HFF-Myc (cell line): ENCODE data around the gene BRAP.
"Not testable (repeated sequence)": the region's sequence is repeated elsewhere in the genome, so short reads cannot be mapped to it uniquely, and the experiment has no call there.

ENCODE experiments used
- DNase-seq: peaks from one replicate; pipeline ENCODE4 v3.0.0-alpha.2; 2011; ENCODE audit warnings: low read depth; ENCODE audit errors: extremely low read depth
- H3K4me3 ChIP-seq: replicated peaks from 2 replicates; pipeline ENCODE4 v1.5.1; 2011; ENCODE audit warnings: low read depth, mild to moderate bottlenecking, control low read depth, low read length
- CTCF ChIP-seq: IDR thresholded peaks from 2 replicates; pipeline ENCODE4 v1.5.1; 2012; ENCODE audit warnings: mild to moderate bottlenecking, low read depth, low read length, control low read depth; ENCODE audit errors: missing control alignments

The BRAP gene

GRCh38 chr12:111672822-111673381 lies 12.9 kb downstream of the BRAP start:
- TF ChIP-seq CTCF, result no peak
- H3K4me3 ChIP-seq, result no peak overlapping the region
- DNase-seq, result no peak

GRCh38 chr12:111664961-111665865 lies 20.5 kb downstream of the BRAP start:
- DNase-seq, result no peak
- no peak for TF ChIP-seq CTCF
- H3K4me3 ChIP-seq, result no peak overlapping the region

DNA sequence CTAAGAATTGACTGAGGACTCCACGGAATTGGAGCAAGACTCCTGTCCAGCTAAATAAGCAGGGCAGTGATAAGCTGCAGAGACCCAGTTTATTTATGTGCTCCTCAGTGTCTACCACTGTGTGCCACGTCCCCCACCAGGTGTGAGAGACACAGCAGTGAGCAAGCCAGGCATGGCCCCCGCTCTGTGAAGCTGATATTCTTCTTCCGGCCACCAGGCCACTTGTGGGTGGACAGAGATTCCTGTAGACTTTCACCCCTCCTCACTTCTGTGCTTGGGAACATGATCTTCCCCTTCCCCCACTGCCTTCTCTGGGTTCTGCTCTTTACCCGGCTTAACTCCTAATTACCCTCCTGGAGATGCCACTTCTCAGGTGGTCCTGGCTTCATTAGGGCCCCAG lies 21.3 kb downstream of the BRAP start:
- no peak overlapping the region for H3K4me3 ChIP-seq
- TF ChIP-seq CTCF, result no peak
- no peak for DNase-seq

DNA sequence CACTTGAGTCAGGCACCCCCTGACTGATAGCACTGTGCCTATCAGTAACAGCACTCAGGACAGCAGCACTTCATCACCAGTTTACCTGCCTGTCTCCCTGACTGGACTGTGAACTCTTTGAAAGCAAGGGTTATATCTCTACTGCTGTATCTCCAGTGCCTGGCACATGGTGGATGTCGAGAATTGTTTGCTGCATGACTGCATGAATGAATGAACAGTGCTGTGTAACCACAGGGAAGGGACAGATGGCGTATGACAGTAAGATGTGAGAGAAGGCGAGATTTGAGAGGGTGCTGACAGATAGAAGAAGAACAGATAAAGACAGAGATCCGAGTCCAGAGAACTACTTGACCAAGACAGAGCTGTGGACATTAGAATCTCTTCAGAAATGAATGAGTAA lies 29.7 kb downstream of the BRAP start:
- TF ChIP-seq CTCF, result no peak
- DNase-seq, result no peak
- no peak overlapping the region for H3K4me3 ChIP-seq

GRCh38 chr12:111655356-111655755 lies 30.4 kb downstream of the BRAP start:
- H3K4me3 ChIP-seq, result no peak overlapping the region
- no peak for TF ChIP-seq CTCF
- DNase-seq, result no peak

- no peak for TF ChIP-seq CTCF
- DNase-seq, result no peak
- no peak overlapping the region for H3K4me3 ChIP-seq
Observed at GRCh38 chr12:111653596-111653995, 32.2 kb downstream of the BRAP start.

GRCh38 chr12:111652530-111652929 lies 33.2 kb downstream of the BRAP start:
- H3K4me3 ChIP-seq, result not testable (repeated sequence)

More at GRCh38 chr12:111652530-111652929, 33.2 kb downstream of the BRAP start:
- DNase-seq, result not testable (repeated sequence)
